Endometrial microvascular endothelial cells (primary cell): Measurements from ENCODE around the gene RBBP9. TPM values are rescaled to one million over a fixed set of nuclear protein-coding genes. Genes with fewer than 3 reads are reported as not detected.

ENCODE experiments used
- total RNA-seq: library from RNA; depleted of rRNA; stranded (reverse); fragments of >200 nt; gene quantifications from one replicate; pipeline ENCODE4 v1.2.3, GENCODE V29; 2015; ENCODE audit errors: inconsistent ontology term

Gene RBBP9
- total RNA-seq, 1 donor from 2014 or later, result 25.3 TPM

Other genes with a start within 250 kb of the RBBP9 start
- gene ZNF133, start 208.7 kb downstream of the RBBP9 start, total RNA-seq, result 7.7 TPM
- gene DZANK1, start 30.2 kb downstream of the RBBP9 start, total RNA-seq, result 1.6 TPM
- gene POLR3F, start 29.8 kb downstream of the RBBP9 start, total RNA-seq, result 9.3 TPM
- 49.6 TPM for gene SEC23B, start 10.7 kb upstream of the RBBP9 start, total RNA-seq
- 73.6 TPM for gene SMIM26, start 70.2 kb upstream of the RBBP9 start, total RNA-seq
- 69.3 TPM for gene DTD1, start 90.8 kb upstream of the RBBP9 start, total RNA-seq